OCI-LY1 (cell line): ENCODE results near the gene SV2C.

Experiments used
- EZH2 ChIP-seq: fragments of 200-600 bp; sonication (generic), shearing (Covaris generic); IDR thresholded peaks from 2 replicates; pipeline ENCODE4 v1.8.0; 2017; ENCODE audit warnings: borderline replicate concordance, mixed run types, mild to moderate bottlenecking, antibody characterized with exemption, low read length, moderate library complexity, mixed read lengths
- TF ChIP-seq, protein P1 (sequence below): fragments of 200-600 bp; sonication (generic), shearing (Covaris generic); IDR thresholded peaks from 2 replicates; pipeline ENCODE4 v1.5.1; 2017; ENCODE audit warnings: mild to moderate bottlenecking, antibody characterized with exemption, low read length, moderate library complexity, mixed read lengths

DNA sequence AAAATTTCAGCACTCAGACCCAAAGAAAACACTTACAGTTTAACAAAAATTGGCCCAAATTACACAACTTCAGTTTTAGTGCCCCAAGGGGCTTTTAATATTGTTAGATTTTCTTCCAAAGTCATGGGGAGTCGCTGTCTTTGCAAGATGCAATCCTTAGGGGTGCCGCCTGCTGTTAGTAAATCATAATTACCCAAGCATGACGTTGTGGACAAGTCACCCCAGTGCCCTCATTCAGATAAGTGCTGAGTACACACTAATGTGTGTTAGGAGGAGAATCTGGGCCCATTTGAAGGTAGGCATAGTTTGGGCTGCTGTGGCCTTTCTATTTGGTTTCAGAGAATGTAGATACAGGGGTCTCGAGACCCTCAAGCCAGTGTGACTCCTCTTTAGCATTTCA, 138.1 kb downstream of the SV2C start:
- TF ChIP-seq, protein P1, sequence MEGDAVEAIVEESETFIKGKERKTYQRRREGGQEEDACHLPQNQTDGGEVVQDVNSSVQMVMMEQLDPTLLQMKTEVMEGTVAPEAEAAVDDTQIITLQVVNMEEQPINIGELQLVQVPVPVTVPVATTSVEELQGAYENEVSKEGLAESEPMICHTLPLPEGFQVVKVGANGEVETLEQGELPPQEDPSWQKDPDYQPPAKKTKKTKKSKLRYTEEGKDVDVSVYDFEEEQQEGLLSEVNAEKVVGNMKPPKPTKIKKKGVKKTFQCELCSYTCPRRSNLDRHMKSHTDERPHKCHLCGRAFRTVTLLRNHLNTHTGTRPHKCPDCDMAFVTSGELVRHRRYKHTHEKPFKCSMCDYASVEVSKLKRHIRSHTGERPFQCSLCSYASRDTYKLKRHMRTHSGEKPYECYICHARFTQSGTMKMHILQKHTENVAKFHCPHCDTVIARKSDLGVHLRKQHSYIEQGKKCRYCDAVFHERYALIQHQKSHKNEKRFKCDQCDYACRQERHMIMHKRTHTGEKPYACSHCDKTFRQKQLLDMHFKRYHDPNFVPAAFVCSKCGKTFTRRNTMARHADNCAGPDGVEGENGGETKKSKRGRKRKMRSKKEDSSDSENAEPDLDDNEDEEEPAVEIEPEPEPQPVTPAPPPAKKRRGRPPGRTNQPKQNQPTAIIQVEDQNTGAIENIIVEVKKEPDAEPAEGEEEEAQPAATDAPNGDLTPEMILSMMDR, result no peak
- TF ChIP-seq EZH2, result no peak
